HG03575 (cell line): ENCODE results near the gene AGAP3.

ENCODE experiments used
- ATAC-seq: cut with Tn5 transposase; IDR thresholded peaks from one replicate; pipeline ENCODE4 v1.9.1; 2021; ENCODE audit not compliant: unreplicated experiment, insufficient number of reproducible peaks, low FRiP score; ENCODE audit errors: extremely low read depth

Gene AGAP3

GRCh38 chr7:151101621-151102396, 15.5 kb downstream of the AGAP3 start:
- ATAC-seq = no peak

- no peak for ATAC-seq
These were observed 16.7 kb downstream of the AGAP3 start for GRCh38 chr7:151102991-151103390.

- ATAC-seq = no peak
These were observed 17.7 kb downstream of the AGAP3 start for GRCh38 chr7:151103973-151104372.

GRCh38 chr7:151104411-151105235, 18.3 kb downstream of the AGAP3 start:
- no peak for ATAC-seq

- ATAC-seq = no peak
These were observed 21.6 kb downstream of the AGAP3 start for GRCh38 chr7:151107882-151108281.

GRCh38 chr7:151109094-151110048, 23.1 kb downstream of the AGAP3 start:
- no peak for ATAC-seq

- ATAC-seq = no peak
These were observed 24.1 kb downstream of the AGAP3 start for GRCh38 chr7:151110236-151110940.

GRCh38 chr7:151110941-151111645, 24.8 kb downstream of the AGAP3 start:
- ATAC-seq = no peak

- ATAC-seq = no peak
These were observed 27.3 kb downstream of the AGAP3 start for GRCh38 chr7:151113344-151114150.

- no peak for ATAC-seq
These were observed 28.1 kb downstream of the AGAP3 start for GRCh38 chr7:151114151-151115090.

- no peak for ATAC-seq
These were observed 29.0 kb downstream of the AGAP3 start for GRCh38 chr7:151115121-151115835.

- ATAC-seq = no peak
These were observed 29.7 kb downstream of the AGAP3 start for GRCh38 chr7:151115836-151116418.

- ATAC-seq = no peak
These were observed 30.5 kb downstream of the AGAP3 start for GRCh38 chr7:151116603-151117440.

- no peak for ATAC-seq
These were observed 31.3 kb downstream of the AGAP3 start for GRCh38 chr7:151117565-151117964.
